HTR-8/SVneo (cell line): ENCODE measurements around the gene ZCCHC24.

ENCODE experiments used
- DNase-seq: peaks from one replicate; pipeline ENCODE4 v3.0.0; 2011; ENCODE audit warnings: low spot score, mixed read lengths; ENCODE audit not compliant: insufficient read length
- FAIRE-seq: peaks from 2 replicates; lab custom pipeline; 2011; peaks lifted over from hg19 to GRCh38; lab: Jason Lieb, UNC

Gene ZCCHC24

GRCh38 chr10:79434223-79434687, 11.2 kb downstream of the ZCCHC24 start:
- no peak for FAIRE-seq

GRCh38 chr10:79433324-79434222, 11.9 kb downstream of the ZCCHC24 start:
- FAIRE-seq (no peak), DNase-seq (no peak)

More at GRCh38 chr10:79434223-79434687, 11.2 kb downstream of the ZCCHC24 start:
- DNase-seq = no peak

DNA sequence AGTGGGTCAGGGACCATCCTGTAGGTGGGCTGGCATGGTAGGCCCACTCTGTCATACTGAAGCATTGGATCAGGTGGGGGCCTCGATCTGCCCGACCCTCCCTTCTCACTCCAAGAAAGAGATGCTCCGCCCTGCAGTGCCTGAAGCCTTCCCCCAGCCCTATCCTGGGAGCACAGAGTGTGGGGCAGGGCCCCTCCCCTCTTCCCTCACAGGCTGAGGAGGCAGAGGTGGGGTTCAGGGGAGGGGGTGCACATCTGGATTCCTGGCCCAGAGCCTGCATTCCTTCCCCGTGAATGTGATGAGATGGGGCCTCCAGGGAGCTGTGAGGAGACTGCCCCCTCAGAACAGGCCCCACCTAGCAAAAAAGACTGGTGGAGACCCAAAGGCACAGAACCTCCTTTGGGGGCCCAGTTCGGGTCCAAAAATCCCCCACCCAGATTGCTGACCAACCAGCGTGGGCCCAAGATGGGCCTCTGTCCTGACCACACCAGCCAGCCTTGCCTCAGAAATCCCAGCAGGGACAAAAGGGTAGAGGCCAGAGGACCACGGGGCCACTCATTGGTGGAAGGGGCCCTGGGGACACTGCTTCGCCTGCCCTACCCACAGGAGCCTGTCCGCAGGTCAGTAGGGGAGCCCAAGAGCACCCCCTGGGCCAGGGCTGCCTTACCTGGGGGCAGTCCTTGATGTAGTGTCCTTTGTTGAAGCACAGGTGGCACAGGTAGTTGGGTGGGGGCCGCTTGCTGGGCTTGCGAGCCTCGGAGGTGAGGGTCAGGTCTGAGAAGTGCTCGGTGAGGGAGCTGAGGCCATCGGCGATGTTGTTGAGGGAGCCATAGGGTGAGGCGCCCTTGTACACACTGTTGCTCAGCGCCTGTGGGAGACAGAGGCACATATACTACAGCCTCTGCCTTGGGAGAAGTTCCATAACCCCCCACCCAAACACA, 13.3 kb downstream of the ZCCHC24 start:
- DNase-seq (no peak), FAIRE-seq (no peak)

- FAIRE-seq (no peak), DNase-seq (no peak)
Observed at GRCh38 chr10:79431428-79431827, 14.0 kb downstream of the ZCCHC24 start.

- DNase-seq = no peak
- FAIRE-seq = no peak
Observed at GRCh38 chr10:79430936-79431335, 14.5 kb downstream of the ZCCHC24 start.

DNA sequence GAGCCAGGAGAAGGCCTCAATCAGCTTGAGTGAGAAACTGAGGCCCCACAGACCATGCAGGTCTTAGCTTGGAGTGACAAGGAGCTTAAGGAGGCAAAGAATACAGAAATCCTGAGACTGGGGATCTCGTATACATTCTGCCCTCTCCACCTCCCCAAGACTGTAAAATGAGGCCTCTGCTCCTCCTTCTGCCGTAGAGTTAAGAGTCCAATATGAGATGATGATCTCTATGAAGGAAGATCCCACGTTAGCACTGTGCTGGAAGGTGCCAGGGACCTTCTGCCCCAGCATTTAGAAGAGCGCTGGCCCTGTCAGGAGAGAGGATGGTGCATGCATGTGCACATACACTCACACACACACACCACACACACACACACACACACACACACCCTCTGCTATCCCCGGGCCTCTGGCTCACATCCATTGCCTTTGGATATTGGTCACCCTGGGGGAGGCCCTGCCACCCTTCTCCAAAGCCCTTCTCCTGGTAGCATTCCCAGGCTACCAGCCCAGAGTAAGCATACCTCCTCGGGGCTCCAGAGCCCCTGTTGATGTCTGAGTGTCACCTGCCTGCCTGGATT, 15.0 kb downstream of the ZCCHC24 start:
- DNase-seq (no peak), FAIRE-seq (no peak)

- DNase-seq (no peak), FAIRE-seq (no peak)
Observed at GRCh38 chr10:79429751-79430150, 15.7 kb downstream of the ZCCHC24 start.

DNA sequence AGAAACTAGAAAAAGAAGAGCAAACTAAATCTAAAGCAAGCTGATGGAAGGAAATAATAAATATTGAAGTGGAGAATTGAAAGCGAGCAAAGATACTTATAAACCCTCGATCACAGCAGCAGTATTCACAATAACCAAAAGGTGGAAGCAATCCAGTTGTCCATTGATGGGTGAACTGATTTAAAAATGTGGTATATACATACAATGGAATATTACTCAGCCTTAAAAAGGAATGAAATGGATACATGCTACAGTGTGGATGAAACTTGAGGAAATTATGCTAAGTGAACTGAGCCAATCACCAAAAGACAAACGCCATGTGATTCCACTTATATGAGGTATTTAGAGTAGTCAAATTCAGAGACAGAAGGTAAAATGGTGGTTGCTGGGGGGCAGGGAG, 17.5 kb downstream of the ZCCHC24 start:
- DNase-seq (no peak), FAIRE-seq (no peak)

DNA sequence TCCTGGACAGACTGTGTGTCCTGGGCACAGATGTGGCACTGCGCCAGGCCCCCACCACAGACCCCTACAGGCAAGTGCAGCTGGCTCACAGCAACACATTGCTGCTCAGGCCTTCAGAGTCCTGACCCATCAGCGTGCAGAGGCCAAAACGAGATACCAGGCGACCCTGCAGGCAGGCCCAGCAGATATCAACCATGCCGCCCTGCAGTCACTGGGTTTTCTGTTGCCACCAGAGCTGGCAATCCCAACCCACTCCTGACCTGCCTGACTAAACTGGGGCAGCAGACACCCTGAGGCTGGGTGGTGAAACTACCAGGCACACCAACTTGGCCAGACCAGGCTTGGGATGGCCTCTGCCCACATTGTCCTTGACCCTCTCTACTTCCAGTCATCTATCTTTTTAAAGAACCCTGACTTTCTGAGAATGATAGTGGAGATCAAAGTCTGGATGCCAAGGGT, 20.3 kb downstream of the ZCCHC24 start:
- DNase-seq (no peak), FAIRE-seq (no peak)

DNA sequence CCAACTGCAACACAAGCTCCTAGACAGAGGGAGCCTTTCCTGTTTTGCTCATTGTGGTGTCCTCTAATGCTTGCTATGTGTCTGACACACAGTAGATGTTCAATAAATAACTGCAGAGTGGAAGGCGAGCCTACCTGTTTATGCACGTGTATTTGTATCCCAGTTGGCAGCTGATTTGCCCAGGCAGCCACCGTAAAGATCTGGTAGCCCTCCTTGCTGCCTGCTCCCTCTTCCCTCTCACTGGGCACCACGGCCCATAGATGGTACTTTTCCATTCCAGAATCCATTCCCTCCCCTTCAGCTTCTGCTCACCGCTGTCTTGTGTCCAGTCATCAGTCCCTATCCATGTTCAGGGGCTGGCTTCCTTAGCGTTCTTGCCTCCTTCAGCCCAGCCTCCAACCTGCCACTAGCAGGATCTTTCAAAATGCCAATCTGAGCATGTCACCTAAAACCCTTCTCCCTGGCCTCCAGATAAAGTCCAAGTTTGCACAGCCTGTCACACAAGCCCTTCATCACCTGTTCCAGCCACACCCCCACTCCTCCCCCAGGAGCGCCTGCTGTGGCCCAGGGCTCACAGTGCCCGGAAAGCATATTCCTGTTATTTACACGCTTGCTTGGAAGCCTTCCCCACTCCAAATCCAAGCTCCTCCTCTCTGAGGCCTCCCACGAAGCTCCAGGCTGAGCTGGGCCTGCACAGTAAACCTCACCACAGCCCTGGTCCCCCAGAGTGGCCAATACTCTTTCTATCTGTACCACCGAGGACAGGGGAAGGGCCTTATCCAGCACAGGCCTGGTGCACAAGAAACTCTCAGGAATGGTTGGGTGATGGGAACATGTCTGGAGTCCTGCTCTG, 21.0 kb downstream of the ZCCHC24 start:
- FAIRE-seq = no peak
- no peak for DNase-seq

DNA sequence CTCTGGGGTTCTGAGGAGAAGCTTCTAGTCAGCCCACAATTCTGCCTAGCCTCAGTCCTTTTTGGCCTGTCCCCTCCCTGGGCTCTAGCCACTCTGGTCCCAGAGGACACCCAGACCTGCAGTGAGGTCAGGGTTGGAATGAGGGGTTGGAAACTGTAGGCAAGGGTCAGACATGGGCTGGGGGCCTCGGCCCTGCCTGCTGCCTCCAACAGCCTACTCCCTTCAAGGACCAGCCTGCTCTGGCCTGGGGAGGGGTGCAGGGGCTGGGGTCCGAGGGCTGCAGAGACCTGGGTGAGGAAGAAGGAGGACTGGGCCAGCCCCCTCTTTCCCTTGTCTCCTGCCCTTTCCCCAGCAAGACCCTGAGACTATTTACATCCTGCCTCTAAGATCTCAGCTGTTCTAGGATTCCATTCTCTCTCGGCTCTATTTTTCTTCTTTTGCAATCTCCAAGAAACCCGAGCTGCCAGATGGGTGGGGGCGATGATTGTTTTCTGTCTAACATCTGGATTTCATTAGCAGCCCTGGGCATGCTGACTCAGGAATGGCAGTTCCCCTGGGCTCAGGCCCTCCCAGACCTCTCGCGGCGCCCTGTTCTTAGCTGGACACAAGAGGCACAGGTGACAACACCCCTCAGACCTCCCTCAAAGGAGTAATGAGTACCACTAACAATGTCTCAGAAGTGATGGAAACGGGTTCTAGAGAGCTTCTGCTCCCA, 23.1 kb downstream of the ZCCHC24 start:
- peak; percentile 64 for FAIRE-seq
- DNase-seq = peak; percentile 71

- DNase-seq (no peak), FAIRE-seq (no peak)
Observed at GRCh38 chr10:79420974-79421688, 24.3 kb downstream of the ZCCHC24 start.

GRCh38 chr10:79418886-79419595, 26.4 kb downstream of the ZCCHC24 start:
- FAIRE-seq (no peak), DNase-seq (no peak)

DNA sequence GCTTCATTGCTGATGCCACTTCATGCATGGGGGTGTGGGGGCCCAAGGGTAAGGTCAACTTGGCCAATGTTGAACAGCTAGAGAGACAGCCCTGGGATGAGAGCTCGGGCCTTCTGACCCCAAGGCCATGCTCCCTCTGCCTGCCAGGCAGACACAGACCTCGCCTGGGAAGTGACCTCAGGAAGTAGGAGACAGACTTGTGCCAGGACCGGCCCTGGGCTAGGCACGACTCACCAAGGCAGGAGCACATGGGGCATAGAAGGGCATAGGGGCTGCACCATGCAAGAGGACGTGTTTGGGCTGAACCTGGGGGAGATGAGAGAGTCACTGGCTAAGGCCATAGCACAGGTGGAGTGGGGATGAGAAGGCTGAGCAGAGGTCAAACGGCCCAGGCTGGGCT, 27.1 kb downstream of the ZCCHC24 start:
- FAIRE-seq (no peak), DNase-seq (no peak)

DNA sequence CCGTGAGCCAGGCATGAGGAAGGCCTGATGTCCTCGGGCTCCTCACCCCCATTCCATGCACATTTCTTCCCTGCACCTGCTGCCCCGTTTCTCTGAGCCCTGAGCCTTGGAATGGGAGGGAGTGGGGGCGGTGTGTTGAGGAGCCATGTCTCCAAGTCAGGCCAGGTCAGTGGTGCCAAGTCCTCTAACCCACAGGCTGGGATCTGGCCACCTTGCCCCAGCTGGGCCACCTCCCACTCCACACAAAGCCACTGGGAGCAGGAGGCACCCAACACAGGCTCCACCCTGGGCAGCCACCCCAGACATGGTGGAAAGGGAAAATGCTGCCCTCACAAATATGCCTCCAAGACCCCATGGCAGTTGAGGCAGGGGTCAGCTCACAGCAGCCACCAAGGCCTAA, 27.7 kb downstream of the ZCCHC24 start:
- no peak for DNase-seq
- no peak for FAIRE-seq

- FAIRE-seq = no peak
- no peak for DNase-seq
Observed at GRCh38 chr10:79417266-79417665, 28.2 kb downstream of the ZCCHC24 start.

DNA sequence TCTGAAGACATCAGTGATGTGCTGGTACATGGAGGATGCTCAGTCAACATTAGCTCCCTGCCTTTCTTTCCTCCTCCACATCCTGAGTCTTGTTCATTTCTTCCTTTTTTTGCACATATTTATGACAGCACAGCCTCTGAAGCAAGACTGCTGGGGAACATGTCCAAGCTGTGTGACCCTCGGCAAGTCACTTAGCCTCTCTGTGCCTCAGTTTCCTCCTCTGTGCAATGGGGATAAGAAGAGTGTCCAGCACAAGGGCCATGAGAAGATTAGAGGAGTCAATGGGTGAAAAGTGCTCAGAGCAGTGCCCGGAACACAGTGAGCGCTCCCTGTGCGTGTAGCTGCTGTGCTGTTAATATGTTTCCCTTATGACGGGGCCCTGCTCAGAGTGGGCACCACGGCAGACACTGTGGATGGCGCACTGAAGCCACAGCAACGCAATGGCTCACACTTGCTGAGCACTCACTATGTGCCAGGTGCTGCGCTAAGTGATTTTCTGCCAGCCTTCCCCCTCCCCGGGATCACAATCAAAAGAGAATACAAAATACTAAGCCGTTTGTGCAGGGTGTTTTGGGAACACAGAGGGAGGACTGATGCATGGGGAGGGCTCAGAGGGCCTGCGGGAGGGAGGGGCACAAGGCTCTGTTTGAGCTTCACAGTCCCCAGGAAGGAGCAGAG, 28.7 kb downstream of the ZCCHC24 start:
- FAIRE-seq (no peak), DNase-seq (no peak)
